Stimulated activated CD8-positive, alpha-beta memory T cell treated with anti-CD3 and anti-CD28 coated beads, Interleukin-12 subunit alpha, Interleukin-12 subunit beta, amount 100 ng/mL, for 24 hours (primary cell): Measurements from ENCODE around the gene SYTL3.

Experiments used
- DNase-seq: peaks from one replicate; pipeline ENCODE4 v3.0.0-alpha.2; 2020; ENCODE audit errors: extremely low read depth

The SYTL3 gene

DNA sequence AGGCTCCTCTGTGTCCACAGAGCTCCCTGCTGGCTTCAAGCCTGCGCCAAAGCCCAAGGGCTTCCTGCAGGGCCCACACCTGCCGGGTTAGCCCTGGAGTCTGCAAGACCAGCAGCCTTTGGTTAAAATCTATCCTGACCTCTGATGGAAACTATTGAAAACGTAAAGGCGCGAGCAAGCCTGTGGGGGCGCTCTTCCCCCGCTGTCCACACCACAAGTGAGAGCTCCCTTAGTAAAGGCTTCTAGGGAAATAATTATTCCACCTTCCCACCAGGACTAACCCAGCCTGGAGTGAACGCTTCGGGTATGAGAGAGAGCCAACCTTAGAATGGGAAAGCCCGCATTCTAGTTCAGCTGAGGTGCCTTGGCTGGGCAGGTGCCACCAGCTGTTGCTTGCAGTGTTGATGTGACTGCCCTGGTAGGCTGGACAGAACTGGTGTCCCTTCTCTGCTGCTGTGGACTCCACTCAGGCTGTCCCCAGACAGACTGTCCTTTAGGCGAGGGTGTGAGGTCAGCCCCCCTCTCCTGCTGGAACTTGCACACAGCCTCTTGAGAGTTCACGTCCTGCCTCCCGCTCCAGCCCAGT lies 68.7 kb downstream of the SYTL3 start:
- DNase-seq, result no peak

DNA sequence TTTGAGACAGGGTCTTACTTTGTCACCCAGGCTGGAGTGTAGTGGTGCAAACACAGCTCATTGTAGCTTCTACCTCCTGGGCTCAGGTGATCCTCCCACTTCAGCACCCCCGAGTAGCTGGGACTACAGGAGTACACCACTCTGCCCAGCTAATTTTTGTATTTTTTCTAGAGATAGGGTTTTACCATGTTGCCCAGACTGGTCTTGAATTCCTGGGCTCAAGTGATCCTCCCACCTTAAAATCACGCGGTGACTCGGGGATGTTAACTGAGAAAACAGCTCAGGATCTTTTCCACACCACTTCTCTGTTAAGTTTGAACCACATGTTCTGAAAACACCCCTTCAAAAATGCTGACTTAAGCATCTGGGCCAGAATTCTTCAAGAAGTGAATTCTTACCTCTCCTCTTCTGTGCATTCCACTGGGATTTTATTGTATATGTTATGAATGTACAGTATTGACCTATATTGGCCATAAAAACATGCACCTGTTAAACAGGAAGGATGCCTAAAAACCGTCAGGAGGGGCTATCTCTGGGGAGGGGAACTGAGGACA lies 72.4 kb downstream of the SYTL3 start:
- DNase-seq, result no peak

DNA sequence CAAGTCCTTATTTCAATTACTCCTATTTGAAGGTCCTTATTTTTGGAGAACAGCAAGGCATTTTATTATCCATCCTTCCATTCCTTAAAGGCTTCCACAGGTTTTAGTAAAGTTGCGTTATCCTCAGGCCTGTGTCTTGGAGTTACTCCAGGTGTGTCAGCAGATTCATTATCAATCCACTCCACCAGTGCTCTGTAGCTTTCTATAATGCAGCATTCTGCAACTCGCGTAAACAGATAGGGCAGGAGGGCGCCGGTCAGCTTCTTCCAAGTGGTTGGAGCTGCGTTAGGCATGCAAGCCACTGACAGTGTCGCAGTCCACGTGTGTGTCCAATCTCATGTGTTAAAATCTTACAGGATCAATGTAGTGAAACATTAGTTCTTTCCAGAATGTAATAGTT lies 75.8 kb downstream of the SYTL3 start:
- no peak for DNase-seq

DNA sequence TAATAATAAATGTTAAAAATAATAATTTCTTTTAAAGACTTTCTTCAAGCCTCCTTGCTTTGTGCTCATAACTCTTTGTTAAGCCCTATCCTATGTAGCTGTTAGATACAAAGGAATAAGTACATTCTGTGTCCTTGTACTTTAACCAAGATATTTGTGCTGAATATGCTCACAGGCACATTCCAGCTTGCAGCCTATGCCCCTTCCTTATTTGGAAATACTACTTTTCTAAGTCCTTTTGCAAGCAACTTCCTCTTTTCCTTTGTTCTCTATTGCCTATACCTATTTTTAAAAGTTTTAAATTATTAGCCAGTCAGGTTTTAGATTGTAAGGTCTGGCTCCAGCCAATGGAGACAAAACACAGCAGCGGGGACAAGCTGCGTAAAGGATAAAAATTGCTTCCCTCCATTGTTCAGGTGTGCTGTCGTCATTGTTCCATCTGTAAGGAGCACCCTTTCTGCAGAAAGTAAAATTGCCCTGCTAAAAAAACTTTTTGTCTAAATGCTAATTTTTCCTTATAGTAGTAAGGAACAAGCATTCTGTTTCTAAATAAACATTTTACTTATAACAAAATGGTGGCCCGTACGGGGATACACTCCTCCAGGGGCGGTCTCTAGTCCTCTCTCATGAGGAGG lies 80.2 kb downstream of the SYTL3 start:
- DNase-seq, result no peak

DNA sequence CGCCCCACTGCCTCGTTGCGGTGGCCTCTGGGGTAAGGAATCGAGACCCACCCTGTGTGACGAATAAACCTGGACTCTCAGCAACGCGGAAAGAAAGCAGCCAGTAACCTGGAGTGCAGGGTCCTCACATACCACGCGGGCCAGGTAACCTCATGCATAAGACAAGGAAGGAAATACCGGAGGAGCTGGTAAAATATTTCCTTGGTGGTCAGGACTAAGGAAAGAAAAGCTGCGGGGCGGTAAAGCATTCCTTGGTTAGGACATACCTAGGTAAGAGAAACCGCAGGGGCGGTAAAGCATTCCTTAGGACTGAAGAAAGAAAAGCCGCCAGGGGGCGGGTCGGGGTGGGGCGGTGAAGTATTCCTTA lies 80.7 kb downstream of the SYTL3 start:
- no peak for DNase-seq

DNA sequence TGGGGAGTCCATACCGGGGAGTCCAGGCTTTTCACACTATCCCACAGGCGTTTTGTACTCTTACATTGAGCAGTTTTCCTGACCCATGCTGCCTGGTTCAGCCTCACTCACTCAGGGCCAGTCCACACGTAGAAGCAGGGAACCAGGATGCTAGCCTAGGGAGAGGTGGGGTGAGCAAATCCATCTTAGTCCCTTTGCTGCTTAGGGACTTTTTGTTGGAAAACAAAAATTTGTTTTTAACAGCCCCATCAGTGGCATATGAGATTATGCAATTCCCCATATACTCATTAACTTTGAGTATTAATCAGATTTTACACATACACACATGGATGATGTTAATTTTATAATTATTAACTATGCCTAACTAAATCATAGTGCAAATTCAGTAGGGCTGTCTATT lies 85.2 kb downstream of the SYTL3 start:
- DNase-seq, result no peak

DNA sequence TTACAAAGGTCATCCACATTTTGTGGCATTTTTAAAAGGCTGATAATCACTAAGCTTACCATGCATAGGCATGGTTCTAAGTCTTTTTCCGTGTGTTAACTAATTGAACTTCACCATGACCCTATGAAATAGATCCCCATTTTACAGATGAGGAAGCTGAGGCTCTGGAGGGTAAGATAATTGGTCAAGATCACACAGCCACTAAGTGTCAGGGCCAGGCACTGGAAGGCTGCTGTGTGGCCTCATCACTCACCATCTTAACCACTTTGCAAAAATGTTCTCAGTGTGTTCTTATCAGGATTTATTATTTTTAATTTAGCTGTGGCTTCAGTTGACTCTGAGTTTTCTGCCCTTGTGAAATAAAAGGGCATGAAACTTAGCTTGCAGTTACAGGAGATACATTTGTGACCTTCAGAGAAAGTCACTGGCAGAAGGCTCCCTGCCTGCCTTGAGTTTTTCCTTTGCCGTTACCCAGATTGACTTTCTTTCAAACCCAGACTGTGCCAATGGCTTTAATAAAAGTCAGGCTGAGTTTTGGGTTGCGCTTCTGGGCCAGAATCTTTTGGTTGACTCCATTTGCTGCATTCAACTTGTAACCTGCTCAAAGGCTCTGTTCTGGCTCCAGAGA lies 87.3 kb downstream of the SYTL3 start:
- DNase-seq, result no peak

DNA sequence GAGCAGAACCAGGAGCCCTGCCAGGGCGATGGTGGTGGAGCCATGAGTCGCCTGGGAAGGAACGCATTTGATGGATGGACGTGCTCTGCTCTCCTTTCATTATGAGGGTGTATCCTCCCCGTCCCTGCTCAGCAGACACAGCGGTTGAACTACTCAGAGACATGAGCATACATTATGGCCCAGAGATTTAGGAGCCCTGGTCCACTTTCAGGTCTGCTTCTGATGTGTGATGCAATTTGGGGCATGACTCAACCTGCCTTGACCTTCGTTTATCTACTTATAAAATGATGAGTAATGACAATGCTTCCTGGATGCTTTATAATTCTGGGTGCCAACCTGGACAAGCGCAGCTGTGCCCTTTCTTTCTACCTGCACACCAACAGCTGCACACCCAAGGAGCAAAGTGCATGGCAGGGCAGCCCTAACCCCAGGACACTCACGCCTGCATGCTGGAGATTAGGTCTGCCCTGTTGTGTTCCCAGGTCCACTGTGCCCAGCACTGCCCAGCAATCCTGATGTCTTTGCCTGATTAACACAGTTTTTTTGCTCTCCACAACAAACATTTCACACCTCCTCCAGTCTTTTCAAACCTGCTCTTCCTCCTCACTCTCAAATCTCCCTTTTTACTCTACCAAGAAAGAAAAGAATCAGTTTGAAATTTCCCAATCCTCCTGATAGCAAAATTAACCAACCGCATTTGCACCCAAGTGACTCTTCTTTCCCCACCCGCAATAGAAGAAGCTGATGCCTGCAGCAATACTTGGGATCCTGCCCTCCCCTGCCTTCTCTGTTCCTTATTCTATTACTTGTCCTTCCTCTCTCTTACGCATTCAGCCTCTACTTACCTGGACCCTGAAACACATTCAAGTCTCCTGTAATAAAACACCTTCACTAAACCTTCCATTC lies 88.1 kb downstream of the SYTL3 start:
- no peak for DNase-seq

DNA sequence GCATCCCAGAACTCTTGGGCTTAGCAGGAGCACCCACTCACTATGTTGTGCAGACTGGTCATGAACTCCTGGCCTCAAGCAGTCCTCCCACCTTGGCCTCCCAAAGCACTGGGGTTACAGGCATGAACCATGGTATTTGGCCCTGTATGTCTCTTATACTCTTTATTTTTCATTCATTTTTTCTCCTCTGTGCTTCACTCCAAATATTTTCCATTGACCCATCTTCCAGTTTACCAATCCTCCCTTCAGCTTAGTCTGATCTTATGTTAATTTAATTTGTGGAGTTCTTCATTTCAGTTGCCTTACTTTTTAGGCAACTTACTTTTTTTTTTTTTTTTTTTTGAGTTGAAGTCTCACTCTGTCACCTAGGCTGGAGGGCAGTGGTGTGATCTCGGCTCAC lies 89.8 kb downstream of the SYTL3 start:
- no peak for DNase-seq

DNA sequence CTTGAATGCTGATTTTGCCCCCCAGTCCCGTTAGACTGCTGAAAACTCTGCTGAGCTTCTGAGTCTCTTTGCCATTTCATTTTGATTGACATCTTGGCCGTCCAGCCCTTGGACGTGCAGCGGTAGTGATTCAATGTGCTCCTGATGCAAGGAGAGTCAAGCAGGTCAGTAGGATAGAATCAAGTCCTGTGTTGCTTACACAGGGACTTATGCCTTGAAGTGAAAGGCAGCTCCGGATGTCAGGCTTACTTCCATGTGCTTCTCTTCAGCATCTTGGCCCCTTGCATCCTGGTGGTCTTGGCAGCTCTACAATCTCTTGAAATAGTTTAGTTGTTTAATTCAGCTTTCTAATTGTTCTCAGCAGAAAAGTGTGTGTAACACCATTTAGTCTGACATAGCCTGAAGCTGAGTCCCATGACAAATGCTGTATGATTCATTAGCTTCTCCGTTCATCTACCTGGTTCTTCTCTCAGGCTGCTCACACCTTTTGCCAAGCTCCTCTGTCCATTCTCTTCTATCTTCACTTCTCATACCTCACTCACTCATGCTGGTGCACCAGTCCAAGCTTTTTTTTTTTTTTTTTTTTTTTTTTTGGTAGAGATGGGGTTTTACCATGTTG lies 93.3 kb downstream of the SYTL3 start:
- no peak for DNase-seq

DNA sequence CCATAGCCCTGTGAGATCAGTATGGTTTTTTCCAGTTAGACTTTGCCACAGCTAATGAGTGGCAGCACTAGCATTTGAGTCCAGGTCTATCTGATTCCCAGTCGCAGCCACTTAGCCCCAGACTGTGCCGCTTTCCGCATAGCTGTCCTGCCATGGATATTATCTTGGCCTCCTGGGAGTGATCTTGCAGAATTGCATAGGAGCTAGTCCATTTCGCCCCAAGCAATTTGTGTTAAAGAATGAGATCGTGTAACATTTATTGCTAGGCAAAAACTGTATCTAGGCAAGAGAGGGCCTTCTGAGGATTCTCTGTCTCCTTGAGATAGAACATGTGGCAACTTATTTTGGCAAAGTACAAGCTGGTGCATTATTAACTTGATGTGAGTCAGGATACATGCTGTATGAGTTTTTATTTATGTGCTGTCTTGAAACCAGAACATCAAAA lies 95.2 kb downstream of the SYTL3 start:
- DNase-seq, result no peak

DNA sequence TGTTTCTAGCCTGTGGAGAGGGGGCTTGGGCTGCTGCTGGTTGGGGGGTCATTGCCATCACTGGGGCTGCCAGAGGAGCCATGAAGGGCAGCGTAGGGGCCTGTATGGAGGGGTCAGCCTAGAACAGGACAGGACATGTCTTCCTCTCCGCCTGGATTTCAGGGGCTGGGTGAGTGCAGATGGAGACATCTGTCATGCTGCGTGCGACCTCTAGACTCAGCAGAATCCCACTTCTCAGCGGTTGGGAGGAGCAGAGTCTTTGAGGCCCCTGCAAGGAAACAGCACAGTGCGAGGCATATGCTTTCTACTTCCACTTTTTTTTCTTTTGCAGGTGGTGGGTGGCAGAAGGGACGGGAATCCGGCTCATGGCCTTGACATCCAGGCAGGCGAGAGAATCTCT lies 101.4 kb downstream of the SYTL3 start:
- DNase-seq, result no peak

DNA sequence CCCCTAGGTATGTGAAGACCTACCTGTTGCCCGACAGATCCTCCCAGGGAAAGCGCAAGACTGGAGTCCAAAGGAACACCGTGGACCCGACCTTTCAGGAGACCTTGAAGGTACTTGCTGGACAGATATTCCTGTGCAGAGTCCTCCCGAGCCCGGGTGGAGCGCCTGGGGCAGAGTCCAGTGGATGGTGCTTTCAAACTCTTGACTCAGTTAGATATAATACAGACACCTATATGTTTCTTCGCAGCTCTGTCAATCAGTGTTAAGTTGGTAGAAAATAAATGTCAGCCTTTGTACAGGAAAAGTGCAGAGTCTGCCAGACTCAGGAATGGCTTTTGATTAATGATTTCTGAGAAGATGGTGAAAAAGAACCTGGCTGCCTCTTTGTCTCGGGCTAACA lies 102.1 kb downstream of the SYTL3 start:
- no peak for DNase-seq

DNA sequence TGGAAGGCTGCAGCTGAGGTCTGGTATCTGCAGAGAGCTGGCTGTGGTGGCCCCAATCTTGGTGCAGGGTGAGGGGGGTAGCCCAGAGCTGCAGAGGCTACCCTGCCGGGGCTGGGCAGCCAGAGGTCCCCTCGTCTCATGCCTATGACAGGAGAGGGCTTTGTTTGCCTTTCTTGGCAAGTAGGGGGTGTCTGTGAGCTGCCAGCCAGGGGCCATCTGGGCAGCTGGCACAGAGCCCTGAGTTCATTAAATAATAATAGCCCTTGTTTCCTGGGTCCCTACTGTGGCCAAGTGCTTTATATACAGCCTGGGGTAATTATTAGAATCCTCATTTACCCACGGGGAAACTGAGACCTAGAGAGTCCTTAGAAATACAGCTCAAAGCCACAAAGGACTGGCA lies 102.8 kb downstream of the SYTL3 start:
- DNase-seq, result no peak

DNA sequence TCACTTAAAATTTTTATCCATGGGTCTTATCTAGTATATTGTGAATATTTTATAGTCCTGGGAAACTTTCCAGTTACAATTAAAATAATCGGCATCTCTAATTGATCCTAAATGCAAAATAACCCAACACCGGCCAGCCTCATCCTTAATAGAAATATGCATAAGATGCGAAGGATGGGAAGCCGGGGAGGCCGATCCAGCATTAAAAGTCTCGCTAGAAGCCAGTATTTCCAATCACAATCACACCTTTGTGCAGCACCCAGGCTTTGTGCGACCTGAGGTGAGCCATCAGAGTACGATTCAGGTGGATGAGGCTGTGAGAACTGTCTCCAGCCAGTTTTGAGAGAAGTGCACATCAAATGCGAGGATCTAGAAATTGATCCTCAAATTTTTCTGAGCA lies 104.0 kb downstream of the SYTL3 start:
- no peak for DNase-seq

DNA sequence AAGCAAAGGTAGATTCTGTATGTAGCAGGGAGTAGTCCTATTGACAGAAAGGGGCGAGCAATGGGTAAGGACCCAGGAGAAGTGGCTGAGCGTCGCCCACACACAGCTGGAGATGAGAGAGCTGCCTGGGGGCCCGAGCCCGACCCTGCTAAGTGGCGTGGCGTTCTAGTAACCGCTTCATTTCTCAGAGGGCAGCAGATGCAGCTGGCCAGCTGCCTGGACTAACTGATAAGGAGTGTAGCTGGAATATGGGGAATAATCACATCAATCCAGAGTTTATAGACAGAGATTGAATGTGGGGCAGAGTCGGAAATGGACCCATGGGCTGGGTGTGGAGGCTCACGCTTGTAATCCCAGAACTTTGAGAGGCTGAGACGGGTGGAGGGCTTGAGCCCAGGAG lies 104.9 kb downstream of the SYTL3 start:
- DNase-seq, result no peak

DNA sequence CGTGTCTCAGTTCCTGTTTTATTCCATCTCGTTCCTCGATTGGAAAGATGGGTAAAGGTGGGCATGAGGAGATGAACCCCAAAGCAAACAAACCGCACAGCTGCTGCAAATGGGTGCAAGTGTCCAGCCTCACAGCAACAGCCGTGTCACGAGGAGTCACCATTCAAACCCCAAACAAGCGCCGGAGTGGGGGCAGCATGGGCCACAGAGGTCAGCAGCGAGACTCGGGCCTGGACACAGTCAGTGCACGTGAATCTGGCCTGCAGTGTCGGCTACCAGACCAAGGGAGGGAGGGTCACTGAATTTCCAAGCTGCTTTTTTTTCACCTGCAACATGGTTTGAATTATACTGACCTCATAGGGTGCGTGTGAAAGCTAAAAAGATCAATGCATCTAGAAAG lies 105.8 kb downstream of the SYTL3 start:
- DNase-seq, result no peak

DNA sequence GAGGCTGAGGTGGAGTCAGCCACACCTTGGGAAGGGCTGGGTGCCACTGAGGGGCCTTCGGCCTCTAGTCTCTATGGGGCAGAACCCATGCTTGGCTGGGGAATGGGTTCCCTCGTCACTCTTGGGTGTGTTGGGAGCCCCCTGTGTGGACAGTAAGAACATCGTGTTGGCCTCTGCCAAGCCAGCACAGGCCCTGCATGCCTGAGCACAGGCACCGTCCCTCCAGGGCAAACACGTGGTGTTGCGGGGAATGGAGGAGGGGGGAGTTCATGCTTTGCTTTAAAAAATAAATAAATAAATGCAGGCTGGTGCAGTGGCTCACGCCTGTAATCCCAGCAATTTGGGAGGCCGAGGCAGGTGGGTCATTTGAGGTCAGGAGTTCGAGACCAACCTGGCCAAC lies 106.3 kb downstream of the SYTL3 start:
- DNase-seq, result no peak

DNA sequence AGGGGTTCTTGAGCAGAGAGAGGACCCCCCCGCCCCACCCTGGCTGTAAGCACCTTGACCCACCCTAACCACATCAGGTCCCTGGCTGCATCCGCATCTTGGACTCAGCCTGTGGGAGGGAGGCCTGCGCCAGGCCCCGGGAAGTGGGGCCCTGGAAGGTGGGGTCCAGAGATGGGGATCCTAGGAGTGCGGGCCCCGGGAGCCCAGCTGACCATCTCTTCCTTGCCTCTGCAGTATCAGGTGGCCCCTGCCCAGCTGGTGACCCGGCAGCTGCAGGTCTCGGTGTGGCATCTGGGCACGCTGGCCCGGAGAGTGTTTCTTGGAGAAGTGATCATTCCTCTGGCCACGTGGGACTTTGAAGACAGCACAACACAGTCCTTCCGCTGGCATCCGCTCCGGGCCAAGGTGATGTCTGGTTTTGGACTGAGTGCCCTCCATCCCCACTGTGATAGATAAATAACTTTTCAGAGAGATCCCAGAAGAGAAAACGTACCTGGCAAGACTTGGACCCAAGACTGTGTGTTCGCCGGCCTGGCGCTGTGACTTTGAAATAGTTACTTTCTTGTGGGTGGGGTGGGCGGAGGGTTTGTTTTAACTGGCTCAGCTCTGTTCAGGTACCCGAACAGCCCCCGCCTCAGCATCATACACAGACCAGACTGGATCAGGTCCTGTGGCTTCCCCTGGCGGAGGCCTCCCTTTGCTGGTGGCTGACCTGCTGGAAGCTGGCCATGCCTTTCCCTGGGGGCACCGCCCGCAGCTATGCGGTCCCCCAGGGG lies 107.3 kb downstream of the SYTL3 start:
- no peak for DNase-seq

DNA sequence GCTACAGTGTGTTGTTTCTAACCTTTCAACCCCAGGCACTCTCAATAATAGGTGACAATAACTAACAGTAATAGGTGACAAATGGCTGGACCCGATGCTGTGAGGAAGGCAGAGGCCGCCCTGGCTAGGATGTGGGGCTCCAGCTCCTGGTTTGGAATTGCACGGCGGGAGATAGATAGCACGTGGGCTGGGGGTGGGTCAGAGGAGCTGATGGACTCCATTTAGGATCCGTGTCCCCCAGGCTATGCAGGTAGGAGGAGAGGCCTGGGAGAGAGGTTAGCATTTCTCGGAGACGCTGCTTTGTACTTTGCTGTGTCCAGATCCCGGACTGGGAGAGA lies 107.9 kb downstream of the SYTL3 start:
- DNase-seq, result no peak

DNA sequence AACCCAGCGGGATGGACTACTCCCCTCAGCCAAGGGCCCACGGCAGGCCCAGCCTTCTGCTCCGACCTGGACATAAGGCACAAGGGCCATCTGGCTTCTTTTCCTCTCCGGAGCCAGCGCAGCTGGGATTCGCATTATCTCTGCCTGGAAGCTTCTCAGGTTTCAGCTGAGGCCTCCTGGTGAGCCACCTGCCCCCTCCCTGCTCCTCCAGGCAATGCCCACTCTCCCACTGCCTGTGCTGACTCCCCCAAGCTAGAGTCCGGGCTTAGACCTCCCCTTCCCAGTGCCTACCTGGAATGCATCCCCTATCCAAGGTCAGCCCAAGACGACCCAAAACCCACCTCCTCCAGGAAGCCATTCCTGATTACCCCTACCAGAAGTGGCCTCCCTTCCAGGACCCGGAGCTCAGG lies 108.6 kb downstream of the SYTL3 start:
- no peak for DNase-seq
